Measurements from ENCODE around the gene BTRC. TPM values are rescaled to one million over a fixed set of nuclear protein-coding genes. Genes with fewer than 3 reads are reported as not detected.

BTRC gene
- total RNA-seq, 1 experiment from 2014 or later: 5.7 TPM

DNA sequence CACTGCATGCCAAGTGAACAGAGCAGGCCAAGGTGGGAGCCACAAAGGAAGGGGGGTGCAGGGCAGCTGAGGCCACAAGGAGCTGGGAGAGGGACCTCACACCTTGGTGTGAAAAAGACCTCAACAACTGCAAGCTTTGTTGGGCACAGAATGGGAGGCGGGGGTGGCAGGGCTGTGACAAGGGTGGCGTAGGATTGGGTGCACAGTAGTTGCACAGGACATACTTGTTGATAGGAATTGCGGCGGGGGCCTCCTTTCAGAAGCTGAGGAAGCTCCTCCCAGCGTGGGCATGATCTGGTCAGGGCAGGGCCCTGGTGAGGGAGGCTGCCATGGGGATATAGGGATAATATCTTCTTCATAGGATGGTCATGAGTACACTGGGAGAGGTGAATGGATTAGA is 208.3 kb downstream of the BTRC start:
- Histone ChIP-seq H3F3A (ENCODE audit: low read length, unreplicated experiment) (no peaks in the 10 kb centered on the region), H2AFZ (ENCODE audit: low read length) (no peak overlapping the region), H3K79me2 (ENCODE audit: low read length) (no peaks in the 10 kb centered on the region), H3K36me3 (ENCODE audit: low read depth, low read length) (no peaks in the 10 kb centered on the region), H3K4me1 (ENCODE audit: insufficient read depth, low read length) (no peaks in the 10 kb centered on the region), H4K20me1 (ENCODE audit: low read length) (no peaks in the 10 kb centered on the region), H3K9me3 (ENCODE audit: low read length) (no peaks in the 10 kb centered on the region), H3K9ac (ENCODE audit: low read length) (no peak overlapping the region), H3K4me3 (ENCODE audit: low read length) (no peak overlapping the region), H3K4me2 (ENCODE audit: low read length) (no peak overlapping the region), H3K27ac (ENCODE audit: low read length) (no peak overlapping the region), H3K27me3 (ENCODE audit: low read length) (no peaks in the 10 kb centered on the region), H3K9me2 (replicated peaks; ENCODE audit: low read length) (no peaks in the 10 kb centered on the region)
- DNase-seq (no peak), ATAC-seq (no peak)
- intact Hi-C loops (cut with micrococcal nuclease): loop anchor here (10.0 kb wide), 1 partner anchor 257 kb away; no protein-coding TSS in a partner anchor
- BruUV-seq (replicated peaks): no TSS peak
- ChIA-PET POLR2A (ENCODE audit: unreplicated experiment) (no interaction called here), CTCF (no interaction called here)
- TF ChIP-seq, protein P1, sequence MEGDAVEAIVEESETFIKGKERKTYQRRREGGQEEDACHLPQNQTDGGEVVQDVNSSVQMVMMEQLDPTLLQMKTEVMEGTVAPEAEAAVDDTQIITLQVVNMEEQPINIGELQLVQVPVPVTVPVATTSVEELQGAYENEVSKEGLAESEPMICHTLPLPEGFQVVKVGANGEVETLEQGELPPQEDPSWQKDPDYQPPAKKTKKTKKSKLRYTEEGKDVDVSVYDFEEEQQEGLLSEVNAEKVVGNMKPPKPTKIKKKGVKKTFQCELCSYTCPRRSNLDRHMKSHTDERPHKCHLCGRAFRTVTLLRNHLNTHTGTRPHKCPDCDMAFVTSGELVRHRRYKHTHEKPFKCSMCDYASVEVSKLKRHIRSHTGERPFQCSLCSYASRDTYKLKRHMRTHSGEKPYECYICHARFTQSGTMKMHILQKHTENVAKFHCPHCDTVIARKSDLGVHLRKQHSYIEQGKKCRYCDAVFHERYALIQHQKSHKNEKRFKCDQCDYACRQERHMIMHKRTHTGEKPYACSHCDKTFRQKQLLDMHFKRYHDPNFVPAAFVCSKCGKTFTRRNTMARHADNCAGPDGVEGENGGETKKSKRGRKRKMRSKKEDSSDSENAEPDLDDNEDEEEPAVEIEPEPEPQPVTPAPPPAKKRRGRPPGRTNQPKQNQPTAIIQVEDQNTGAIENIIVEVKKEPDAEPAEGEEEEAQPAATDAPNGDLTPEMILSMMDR (conservative IDR thresholded peaks at IDR 0.05; ENCODE audit: low read depth, low read length): no peak
- no peak for TF ChIP-seq EZH2 (IDR thresholded peaks at IDR 0.05; ENCODE audit: low read length, unreplicated experiment)

DNA sequence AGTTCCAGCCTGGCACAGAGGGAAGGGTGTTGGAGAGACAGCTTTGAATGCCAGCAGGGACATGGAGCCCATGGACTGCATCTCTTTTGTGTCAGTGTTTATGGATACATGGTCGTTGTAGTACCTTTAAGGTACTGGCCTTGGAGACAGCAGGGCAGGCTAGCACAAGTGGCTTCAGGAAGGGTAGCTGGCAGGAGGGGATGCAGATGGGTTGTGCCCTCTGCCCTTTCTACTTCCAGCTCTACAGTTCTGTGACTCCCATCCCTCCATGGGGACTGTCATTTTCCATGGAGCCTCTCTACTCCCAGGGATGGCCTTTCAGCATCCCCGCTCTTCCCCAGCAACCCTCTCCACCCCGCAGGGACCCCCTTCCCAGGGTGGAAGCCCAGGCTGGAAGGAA is 209.0 kb downstream of the BTRC start:
- ATAC-seq: no peak
- no peaks in the 10 kb centered on the region for H3K9me2 ChIP-seq (replicated peaks; ENCODE audit: low read length)
- H3K27ac ChIP-seq (ENCODE audit: low read length): no peak overlapping the region
- H4K20me1 ChIP-seq (ENCODE audit: low read length): no peaks in the 10 kb centered on the region
- TF ChIP-seq EZH2phosphoT487 (IDR thresholded peaks at IDR 0.05; ENCODE audit: borderline replicate concordance, low read length) (no peak), EZH2 (IDR thresholded peaks at IDR 0.05; ENCODE audit: low read length, unreplicated experiment) (no peak)
- TF ChIP-seq, protein P1 (conservative IDR thresholded peaks at IDR 0.05; ENCODE audit: low read depth, low read length): no peak
- no peak overlapping the region for H3K4me2 ChIP-seq (ENCODE audit: low read length)
- no peaks in the 10 kb centered on the region for H3K36me3 ChIP-seq (ENCODE audit: low read depth, low read length)
- no peaks in the 10 kb centered on the region for H3K27me3 ChIP-seq (ENCODE audit: low read length)
- no peak overlapping the region for H3K9ac ChIP-seq (ENCODE audit: low read length)
- no peak for DNase-seq
- CTCF ChIA-PET: no interaction called here
- H3K9me3 ChIP-seq (ENCODE audit: low read length): no peaks in the 10 kb centered on the region
- no peaks in the 10 kb centered on the region for H3K4me1 ChIP-seq (ENCODE audit: insufficient read depth, low read length)
- POLR2A ChIA-PET (ENCODE audit: unreplicated experiment): no interaction called here
- no peaks in the 10 kb centered on the region for H3K79me2 ChIP-seq (ENCODE audit: low read length)
- BruUV-seq (replicated peaks): no TSS peak
- intact Hi-C loops (cut with micrococcal nuclease): loop anchor here (10.0 kb wide), 1 partner anchor 258 kb away; no protein-coding TSS in a partner anchor
- H2AFZ ChIP-seq (ENCODE audit: low read length): no peak overlapping the region
- H3F3A ChIP-seq (ENCODE audit: low read length, unreplicated experiment): no peaks in the 10 kb centered on the region
- H3K4me3 ChIP-seq (ENCODE audit: low read length): no peak overlapping the region

DNA sequence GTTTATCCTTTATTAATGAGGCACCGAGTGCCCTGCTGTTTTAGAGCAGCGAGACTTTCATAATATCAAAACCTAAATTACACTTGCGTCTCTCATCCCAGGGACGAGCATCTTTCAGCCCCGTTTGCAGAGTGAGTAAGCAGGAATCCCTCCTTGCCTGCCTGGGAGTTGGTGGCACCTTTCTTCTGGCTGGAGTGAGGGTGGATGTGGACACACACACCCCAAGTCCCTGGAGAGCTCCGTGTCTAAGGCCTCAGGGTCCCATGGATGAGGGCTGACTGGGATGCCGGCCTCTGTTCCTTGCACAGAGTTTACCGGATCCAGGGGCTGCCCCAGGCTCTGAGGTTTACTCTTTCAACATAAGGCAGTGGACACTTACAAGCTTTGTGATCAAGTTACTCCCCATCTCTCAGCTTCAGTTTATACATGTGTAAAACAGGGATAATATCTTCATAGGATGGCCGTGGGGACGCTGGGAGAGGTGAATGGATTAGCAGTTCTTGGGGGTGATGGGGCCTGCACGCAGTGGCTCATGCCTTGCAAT is 209.6 kb downstream of the BTRC start:
- Histone ChIP-seq H3K36me3 (ENCODE audit: low read depth, low read length) (no peaks in the 10 kb centered on the region), H3K4me1 (ENCODE audit: insufficient read depth, low read length) (no peaks in the 10 kb centered on the region), H3K9me3 (ENCODE audit: low read length) (no peaks in the 10 kb centered on the region), H2AFZ (ENCODE audit: low read length) (no peak overlapping the region), H3K4me3 (ENCODE audit: low read length) (no peak overlapping the region), H3K9ac (ENCODE audit: low read length) (no peak overlapping the region), H3K9me2 (replicated peaks; ENCODE audit: low read length) (no peaks in the 10 kb centered on the region), H4K20me1 (ENCODE audit: low read length) (no peaks in the 10 kb centered on the region), H3F3A (ENCODE audit: low read length, unreplicated experiment) (no peaks in the 10 kb centered on the region), H3K27ac (ENCODE audit: low read length) (no peak overlapping the region), H3K4me2 (ENCODE audit: low read length) (no peak overlapping the region), H3K27me3 (ENCODE audit: low read length) (no peaks in the 10 kb centered on the region), H3K79me2 (ENCODE audit: low read length) (no peaks in the 10 kb centered on the region)
- no peak for ATAC-seq
- ChIA-PET CTCF (no interaction called here), POLR2A (ENCODE audit: unreplicated experiment) (no interaction called here)
- no TSS peak for BruUV-seq (replicated peaks)
- no peak for DNase-seq
- no peak for TF ChIP-seq EZH2phosphoT487 (IDR thresholded peaks at IDR 0.05; ENCODE audit: borderline replicate concordance, low read length)
- TF ChIP-seq, protein P1 (conservative IDR thresholded peaks at IDR 0.05; ENCODE audit: low read depth, low read length): no peak
- TF ChIP-seq EZH2 (IDR thresholded peaks at IDR 0.05; ENCODE audit: low read length, unreplicated experiment): no peak
- intact Hi-C loops (cut with micrococcal nuclease): loop anchor here (10.0 kb wide), 1 partner anchor 259 kb away; no protein-coding TSS in a partner anchor

All from PC-3 (cell line).